Esophagus mucosa (tissue), 1 donor: ENCODE results near the gene MYO6. TPM values are rescaled to one million over a fixed set of nuclear protein-coding genes. Genes with fewer than 3 reads are reported as not detected.

Experiments used
- ATAC-seq: fragments of 200-7000 bp; cut with Tn5 transposase; one replicate; pipeline ENCODE4 v1.9.1; 2020
- total RNA-seq: library from RNA; stranded (reverse); gene quantifications from one replicate; pipeline ENCODE4 v1.2.4, GENCODE V29; 2023
- donor health status: DM: yes; HTN: yes; CAD: no.

Gene MYO6
- total RNA-seq, 1 donor from 2014 or later = 37.4 TPM

DNA sequence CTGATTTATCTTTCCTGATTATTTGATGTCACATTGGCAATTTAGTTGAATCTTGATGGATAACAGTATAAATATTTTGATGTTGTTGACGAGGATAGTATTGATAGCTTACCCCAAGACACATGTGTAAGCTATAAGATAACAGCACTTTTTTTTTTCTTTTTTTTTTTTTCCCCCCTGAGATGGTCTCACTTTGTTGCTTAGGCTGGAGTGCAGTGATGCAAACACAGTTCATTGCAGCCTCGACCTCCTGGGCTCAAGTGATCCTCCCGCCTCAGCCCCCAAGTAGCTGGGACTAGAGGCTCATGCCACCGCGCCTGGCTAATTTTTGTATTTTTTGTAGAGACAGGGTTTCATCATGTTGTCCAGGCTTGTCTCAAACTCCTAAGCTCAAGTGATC lies 21.8 kb downstream of the MYO6 start:
- ATAC-seq = no peak

DNA sequence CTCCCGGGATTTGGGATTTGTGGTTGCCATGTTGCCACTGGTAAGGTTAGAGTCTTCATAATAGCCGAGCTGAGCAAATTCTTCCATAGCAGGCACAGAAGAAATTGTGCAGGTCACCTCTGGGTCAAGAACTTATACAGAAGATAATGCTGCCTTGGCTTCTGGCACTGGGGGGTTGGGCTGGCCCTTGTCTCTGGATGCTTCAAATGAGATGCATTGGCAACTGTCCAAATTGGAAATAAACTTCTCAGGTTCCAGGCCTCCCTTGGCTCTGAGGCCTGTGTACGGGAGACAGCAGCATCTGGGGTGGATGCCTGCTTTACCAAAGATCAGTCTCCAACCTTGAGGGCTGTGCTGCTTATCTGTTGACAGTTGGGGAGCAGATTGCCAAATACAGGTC lies 26.2 kb downstream of the MYO6 start:
- ATAC-seq = no peak

- ATAC-seq = no peak
Measured at GRCh38 chr6:75776461-75776860, 27.4 kb downstream of the MYO6 start.

- ATAC-seq = no peak
Measured at GRCh38 chr6:75778757-75779156, 29.7 kb downstream of the MYO6 start.

DNA sequence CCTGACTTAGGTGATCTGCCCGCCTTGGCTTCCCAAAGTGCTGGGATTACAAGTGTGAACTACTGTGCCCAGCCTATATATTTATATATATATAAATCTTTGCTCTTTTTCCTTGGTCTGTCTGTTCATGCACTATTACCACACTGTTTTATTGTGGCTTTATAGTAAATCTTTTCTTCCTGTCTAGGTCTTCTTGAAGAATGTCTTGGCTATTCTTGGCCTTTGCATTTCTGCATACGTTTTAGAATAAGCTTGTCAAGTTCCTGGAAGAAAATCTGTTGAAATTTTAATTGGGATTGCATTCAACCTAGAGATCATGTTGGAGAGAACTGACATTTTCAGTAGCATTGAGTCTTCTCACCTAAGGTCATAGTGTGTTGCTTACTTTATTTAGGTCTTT lies 37.1 kb downstream of the MYO6 start:
- ATAC-seq = no peak

- no peak for ATAC-seq
Measured at GRCh38 chr6:75788894-75789293, 39.9 kb downstream of the MYO6 start.

GRCh38 chr6:75791881-75792280 lies 42.8 kb downstream of the MYO6 start:
- ATAC-seq = no peak

DNA sequence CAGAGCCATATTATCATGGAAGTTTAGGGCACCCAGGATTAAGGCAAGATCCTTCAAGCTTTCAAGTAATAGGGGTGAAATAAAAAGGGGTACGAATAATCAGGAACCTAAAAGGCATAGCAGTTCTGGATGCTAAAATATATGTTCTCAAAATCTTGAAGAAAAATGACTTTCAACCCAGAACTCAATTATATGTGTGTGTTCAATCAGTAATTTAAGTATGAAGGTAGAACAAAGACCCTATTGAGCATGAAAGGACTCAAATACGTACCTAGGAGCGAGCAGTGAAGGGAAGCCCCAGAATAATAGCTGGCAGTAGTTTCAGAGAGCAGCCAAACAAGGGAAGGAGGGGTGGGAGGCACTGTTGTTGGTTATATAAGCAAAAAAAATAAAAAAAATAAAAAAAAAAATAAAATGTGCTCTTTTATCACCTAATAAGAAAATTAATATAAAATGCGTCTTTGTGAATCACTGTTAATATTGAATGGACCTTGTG lies 45.4 kb downstream of the MYO6 start:
- no peak for ATAC-seq

- ATAC-seq = no peak
Measured at GRCh38 chr6:75794954-75795739, 46.1 kb downstream of the MYO6 start.

DNA sequence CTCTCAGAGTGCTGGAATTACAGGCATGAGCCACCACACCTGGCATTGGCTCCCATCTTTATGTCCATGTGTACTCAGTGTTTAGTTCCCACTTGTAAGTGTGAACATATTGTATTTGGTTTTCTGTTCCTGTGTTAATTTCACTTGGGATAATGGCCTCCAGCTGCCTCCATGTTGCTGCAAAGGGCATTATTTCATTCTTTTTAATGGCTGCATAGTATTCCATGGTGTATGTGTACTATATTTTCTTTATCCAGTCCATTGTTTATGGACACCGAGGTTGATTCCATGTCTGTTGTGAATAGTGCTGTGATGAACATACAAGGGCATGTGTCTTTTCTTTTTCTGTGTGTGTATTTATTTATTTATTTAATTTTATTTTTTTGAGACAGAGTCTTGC lies 47.7 kb downstream of the MYO6 start:
- ATAC-seq = no peak

DNA sequence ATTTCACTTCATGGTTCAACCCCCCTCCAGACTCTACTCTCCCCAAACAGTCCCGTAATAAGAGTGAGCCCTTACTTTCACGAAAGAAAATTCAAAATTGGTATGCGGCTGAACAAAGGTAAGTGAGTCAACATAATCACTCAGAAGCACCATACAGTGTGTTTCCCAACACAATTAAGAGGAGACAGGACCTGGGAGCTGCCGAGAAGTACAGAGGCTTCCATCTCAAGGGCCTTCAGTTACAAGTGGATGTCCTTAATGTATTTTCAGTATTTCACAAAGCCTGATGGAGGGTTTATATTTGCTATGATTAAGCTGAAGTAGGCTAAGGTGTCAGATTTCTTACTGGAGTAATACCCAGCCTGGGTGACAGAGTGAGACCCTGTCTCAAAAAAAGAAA lies 51.1 kb downstream of the MYO6 start:
- ATAC-seq = no peak

DNA sequence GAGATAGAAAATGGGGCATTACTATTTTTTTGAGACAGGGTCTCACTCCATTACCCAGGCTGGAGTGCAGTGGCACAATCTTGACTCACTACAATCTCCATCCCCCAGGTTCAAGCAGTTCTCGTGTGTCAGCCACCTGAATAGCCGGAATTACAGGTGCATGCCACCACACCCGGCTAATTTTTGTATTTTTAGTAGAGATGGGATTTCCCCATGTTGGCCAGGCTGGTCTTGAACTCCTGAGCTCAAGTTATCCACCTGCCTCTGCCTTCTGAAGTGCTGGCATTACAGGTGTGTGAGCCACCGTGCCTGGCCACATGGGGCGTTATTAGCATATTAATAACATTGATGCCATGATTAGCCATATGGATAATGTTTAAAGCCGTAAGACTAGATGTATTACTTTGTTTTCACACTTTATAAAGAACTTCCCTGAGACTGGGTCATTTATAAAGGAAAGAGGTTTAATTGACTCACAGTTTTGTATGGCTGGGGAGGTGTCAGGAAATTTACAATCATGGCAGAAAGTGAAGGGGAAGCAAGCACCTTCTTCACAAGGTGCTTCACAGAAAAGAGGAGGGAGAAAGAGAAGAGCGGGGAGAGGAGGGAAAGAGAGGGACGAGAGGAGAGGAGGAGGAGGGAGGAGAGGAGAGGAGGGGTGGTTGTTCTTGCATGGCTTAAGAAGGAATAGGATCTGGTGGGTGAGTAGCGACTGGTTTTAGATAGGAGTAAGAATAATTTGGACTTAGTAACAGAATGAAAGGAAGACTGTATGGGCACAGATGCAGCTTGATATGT lies 51.9 kb downstream of the MYO6 start:
- peak; percentile 90 for ATAC-seq

GRCh38 chr6:75802366-75802765 lies 53.3 kb downstream of the MYO6 start:
- ATAC-seq = no peak

GRCh38 chr6:75808507-75808906 lies 59.5 kb downstream of the MYO6 start:
- ATAC-seq = no peak

- ATAC-seq = no peak
Measured at GRCh38 chr6:75812560-75812959, 63.5 kb downstream of the MYO6 start.

- peak; percentile 31 for ATAC-seq
Measured at GRCh38 chr6:75813476-75814250, 64.6 kb downstream of the MYO6 start.

GRCh38 chr6:75815756-75816155 lies 66.7 kb downstream of the MYO6 start:
- ATAC-seq = no peak

DNA sequence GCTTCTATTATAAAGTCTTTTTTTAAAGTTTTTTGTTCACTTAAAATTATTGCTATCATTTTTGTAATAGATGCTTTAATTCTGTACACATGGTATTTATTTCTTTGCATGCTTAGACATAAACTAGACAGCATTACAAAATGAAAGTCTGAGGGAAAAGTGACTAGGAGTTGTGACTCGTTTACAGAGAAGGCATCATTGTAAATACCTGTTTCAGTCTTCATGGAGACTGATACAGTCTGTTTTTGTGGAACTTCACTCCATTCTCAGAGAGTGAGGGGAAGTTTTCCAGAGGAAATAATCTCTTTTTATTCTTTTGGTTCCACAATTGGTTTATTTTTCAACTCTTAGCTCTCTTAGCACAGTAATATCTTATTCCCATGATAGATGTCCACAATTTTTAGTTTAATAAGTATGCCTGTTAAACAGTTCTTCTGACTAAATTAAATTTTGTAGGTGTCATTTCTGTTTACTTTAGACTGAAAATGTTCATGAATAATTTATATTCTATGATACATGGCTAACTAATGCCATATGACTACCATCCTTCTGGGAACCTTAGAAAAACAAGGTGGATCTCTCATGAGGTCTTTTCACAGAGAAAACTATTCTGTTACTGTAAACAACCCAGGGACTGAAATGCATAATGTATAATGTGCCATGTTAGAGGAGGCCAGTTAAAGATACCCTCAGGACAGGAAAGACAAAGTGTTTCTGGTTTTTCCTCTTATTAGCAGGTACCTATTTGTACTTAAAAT lies 69.2 kb downstream of the MYO6 start:
- ATAC-seq = no peak

DNA sequence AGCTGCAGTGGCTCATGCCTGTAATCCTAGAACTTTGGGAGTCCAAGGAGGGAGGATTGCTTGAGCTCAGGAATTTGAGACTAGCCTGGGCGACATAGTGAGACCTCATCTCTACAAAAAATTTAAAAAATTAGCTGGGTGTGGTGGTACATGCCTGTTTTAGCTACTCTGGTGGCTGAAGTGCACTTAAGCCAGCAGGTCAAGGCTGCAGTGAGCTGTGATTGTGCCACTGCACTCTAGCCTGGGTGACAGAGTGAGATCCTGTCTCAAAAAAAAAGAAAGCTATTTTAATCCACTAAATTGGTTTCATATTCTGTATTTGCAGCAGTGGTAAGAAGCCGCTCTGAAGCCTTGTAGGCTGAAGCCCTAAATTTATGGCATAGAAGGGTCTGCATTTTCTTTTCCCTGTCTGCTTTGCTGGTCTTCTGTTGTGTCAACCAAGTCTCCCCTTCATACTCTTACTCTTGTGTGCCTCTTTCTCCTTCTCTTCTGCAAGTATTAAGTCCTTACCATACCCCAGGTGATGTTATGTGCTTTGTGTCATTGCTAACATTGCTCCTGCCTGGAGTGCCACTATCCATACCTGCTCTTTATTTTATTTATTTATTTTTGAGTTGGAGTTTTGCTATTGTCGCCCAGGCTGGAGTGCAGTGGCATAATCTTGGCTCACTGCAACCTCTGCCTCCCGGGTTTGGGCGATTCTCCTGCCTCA lies 70.9 kb downstream of the MYO6 start:
- ATAC-seq = no peak

- ATAC-seq = no peak
Measured at GRCh38 chr6:75824160-75824559, 75.1 kb downstream of the MYO6 start.

DNA sequence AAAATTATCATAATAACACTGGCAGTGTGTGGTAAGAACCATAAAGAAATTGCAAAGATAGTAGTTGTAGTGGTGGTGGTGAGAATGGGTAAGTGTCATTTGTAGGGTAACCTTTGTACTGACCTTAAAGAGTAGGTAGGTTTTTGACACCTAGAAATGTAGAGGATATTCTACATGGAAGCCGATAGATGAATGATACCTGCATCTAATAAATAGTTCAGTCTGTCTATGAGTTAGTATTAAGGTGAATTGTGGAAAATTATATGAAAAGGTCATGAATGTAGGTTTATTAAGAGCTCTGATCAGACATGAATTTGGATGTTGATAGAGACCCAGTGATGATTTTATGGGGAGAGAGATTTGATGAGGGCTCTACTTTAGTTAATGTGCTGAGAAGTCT lies 78.1 kb downstream of the MYO6 start:
- ATAC-seq = no peak
